Measurements from ENCODE around the gene EXOC2.

DNA sequence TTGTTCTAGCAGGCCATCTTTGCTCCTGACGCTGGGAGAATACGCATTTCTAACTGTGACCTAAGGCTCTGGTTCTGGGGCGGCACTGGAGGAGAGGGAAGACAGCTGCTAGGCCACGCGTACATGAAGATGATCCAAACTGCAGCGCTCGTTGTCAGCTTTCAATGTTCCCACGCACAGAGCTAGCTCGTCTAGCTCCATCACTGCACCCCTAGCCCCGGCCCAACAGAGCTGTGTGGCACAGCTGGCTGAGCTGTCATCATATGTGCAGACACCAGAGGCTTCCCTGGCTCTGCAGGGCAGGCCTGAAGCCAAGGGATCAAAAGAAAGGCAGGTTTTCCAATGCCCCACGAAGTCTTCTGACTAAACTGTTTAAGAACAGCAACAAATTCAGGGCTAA lies 176.7 kb downstream of the EXOC2 start:
- TF ChIP-seq, protein P1, sequence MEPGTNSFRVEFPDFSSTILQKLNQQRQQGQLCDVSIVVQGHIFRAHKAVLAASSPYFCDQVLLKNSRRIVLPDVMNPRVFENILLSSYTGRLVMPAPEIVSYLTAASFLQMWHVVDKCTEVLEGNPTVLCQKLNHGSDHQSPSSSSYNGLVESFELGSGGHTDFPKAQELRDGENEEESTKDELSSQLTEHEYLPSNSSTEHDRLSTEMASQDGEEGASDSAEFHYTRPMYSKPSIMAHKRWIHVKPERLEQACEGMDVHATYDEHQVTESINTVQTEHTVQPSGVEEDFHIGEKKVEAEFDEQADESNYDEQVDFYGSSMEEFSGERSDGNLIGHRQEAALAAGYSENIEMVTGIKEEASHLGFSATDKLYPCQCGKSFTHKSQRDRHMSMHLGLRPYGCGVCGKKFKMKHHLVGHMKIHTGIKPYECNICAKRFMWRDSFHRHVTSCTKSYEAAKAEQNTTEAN (CRISPR knock-in tag; IDR thresholded peaks at IDR 0.05), result no peak
- TF ChIP-seq, protein P2, sequence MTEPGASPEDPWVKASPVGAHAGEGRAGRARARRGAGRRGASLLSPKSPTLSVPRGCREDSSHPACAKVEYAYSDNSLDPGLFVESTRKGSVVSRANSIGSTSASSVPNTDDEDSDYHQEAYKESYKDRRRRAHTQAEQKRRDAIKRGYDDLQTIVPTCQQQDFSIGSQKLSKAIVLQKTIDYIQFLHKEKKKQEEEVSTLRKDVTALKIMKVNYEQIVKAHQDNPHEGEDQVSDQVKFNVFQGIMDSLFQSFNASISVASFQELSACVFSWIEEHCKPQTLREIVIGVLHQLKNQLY (CRISPR knock-in tag; IDR thresholded peaks at IDR 0.05), result no peak
- TF ChIP-seq TCF7 (CRISPR knock-in tag; IDR thresholded peaks at IDR 0.05; ENCODE audit: low read depth) (no peak), ZNF121 (CRISPR knock-in tag; IDR thresholded peaks at IDR 0.05) (no peak)
- TF ChIP-seq, protein P3, sequence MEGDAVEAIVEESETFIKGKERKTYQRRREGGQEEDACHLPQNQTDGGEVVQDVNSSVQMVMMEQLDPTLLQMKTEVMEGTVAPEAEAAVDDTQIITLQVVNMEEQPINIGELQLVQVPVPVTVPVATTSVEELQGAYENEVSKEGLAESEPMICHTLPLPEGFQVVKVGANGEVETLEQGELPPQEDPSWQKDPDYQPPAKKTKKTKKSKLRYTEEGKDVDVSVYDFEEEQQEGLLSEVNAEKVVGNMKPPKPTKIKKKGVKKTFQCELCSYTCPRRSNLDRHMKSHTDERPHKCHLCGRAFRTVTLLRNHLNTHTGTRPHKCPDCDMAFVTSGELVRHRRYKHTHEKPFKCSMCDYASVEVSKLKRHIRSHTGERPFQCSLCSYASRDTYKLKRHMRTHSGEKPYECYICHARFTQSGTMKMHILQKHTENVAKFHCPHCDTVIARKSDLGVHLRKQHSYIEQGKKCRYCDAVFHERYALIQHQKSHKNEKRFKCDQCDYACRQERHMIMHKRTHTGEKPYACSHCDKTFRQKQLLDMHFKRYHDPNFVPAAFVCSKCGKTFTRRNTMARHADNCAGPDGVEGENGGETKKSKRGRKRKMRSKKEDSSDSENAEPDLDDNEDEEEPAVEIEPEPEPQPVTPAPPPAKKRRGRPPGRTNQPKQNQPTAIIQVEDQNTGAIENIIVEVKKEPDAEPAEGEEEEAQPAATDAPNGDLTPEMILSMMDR (IDR thresholded peaks at IDR 0.05), result no peak

All from WTC11 (cell line).